GM19372 (cell line): ENCODE measurements around the gene RPS17.
A peak's percentile ranks its signal among the peaks of the same experiment; 100 is the strongest.

Experiments used
- ATAC-seq: cut with Tn5 transposase; IDR thresholded peaks from one replicate; pipeline ENCODE4 v1.9.1; 2021; ENCODE audit warnings: mild to moderate bottlenecking, low read depth, moderate library complexity; ENCODE audit not compliant: unreplicated experiment

RPS17 gene

GRCh38 chr15:82540055-82540983, at the start of gene RPS17:
Gene RPS17 (minus strand): TSS chr15:82540457. CDS start chr15:82540428, 29 bp downstream.
- peak; percentile 95 for ATAC-seq

- ATAC-seq: no peak
Measured at GRCh38 chr15:82587805-82588204, 47.5 kb upstream of the RPS17 start.

GRCh38 chr15:82585072-82585471, 44.8 kb upstream of the RPS17 start:
- ATAC-seq: no peak

- no peak for ATAC-seq
Measured at GRCh38 chr15:82580713-82581112, 40.5 kb upstream of the RPS17 start.

- no peak for ATAC-seq
Measured at GRCh38 chr15:82575335-82575734, 35.1 kb upstream of the RPS17 start.

- no peak for ATAC-seq
Measured at GRCh38 chr15:82572986-82573385, 32.7 kb upstream of the RPS17 start.

- ATAC-seq: no peak
Measured at GRCh38 chr15:82572311-82572710, 32.1 kb upstream of the RPS17 start.

GRCh38 chr15:82571722-82572222, 31.5 kb upstream of the RPS17 start:
- no peak for ATAC-seq

- ATAC-seq: no peak
Measured at GRCh38 chr15:82570721-82571508, 30.7 kb upstream of the RPS17 start.

- ATAC-seq: no peak
Measured at GRCh38 chr15:82569834-82570233, 29.6 kb upstream of the RPS17 start.

GRCh38 chr15:82568986-82569385, 28.7 kb upstream of the RPS17 start:
- no peak for ATAC-seq

- ATAC-seq: no peak
Measured at GRCh38 chr15:82567661-82568060, 27.4 kb upstream of the RPS17 start.

GRCh38 chr15:82566690-82567089, 26.4 kb upstream of the RPS17 start:
- ATAC-seq: no peak

GRCh38 chr15:82558502-82558901, 18.2 kb upstream of the RPS17 start:
- no peak for ATAC-seq

- no peak for ATAC-seq
Measured at GRCh38 chr15:82556315-82557035, 16.2 kb upstream of the RPS17 start.

GRCh38 chr15:82554849-82555248, 14.6 kb upstream of the RPS17 start:
- ATAC-seq: no peak

GRCh38 chr15:82554351-82554750, 14.1 kb upstream of the RPS17 start:
- ATAC-seq: no peak

- no peak for ATAC-seq
Measured at GRCh38 chr15:82553846-82554245, 13.6 kb upstream of the RPS17 start.

GRCh38 chr15:82552861-82553260, 12.6 kb upstream of the RPS17 start:
- no peak for ATAC-seq

GRCh38 chr15:82551646-82552247, 11.5 kb upstream of the RPS17 start:
- no peak for ATAC-seq
